ENCODE data around the gene AMBRA1. TPM values are rescaled to one million over a fixed set of nuclear protein-coding genes. Genes with fewer than 3 reads are reported as not detected.

The AMBRA1 gene
- total and polyA plus RNA-seq, 2 of the 8 experiments (the other 6 are each of a cell fraction or from before 2014, with no cell fraction given), result 14.2 to 37.4 TPM

DNA sequence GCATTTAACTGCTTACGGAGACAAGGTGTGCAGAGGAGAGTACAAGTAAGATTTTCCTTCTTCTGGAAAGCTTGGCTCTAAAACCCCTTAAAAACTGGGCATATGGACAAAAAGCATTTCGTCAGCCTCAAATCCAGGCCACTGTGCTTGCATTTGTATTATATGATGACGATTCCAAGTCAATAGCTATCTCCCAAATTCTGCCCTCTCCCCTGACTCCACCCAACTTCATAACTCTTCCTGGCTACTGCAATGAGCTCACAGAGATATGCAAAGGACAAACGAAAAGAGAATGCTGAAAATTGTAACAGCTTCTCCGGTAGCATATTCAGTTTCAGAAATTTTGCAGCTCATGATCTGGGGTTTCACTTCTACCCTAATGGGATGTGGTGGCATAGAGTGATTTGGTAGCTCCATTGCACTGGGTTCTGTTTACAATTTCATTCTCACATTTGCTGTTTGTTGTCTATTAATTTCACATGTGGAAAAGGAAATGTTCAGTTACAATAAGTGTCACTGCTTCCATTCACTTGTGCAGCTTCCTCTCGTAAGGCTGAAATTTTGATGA lies 156.6 kb downstream of the AMBRA1 start:
- Histone ChIP-seq H3K4me3 (ENCODE audit: extremely low read depth in 1 of 4, insufficient read depth in 2 of 4, low read depth in 3 of 4, low read length in 4 of 4) (no peak overlapping the region), H3K4me2 (ENCODE audit: insufficient read depth in 1 of 2, low read depth in 2 of 2, low read length in 2 of 2) (peak overlapping the region in 1 of 2 experiments; percentile 55; a peak in 1 of 4 replicates), H3K9me3 (ENCODE audit: insufficient read depth in 2 of 2, low read depth in 1 of 2, low read length in 1 of 2) (no peaks in the 10 kb centered on the region), H3K4ac (replicated peaks; ENCODE audit: insufficient read length, low read depth, low read length) (no peak overlapping the region), H3K9ac (replicated peaks in 1 of 4; ENCODE audit: extremely low read depth in 1 of 4, low read depth in 3 of 4, low read length in 3 of 4) (no peak overlapping the region), H3K27me3 (replicated peaks in 1 of 4; ENCODE audit: control insufficient read depth in 3 of 4, extremely low read depth in 1 of 4, insufficient read depth in 3 of 4, low read length in 3 of 4) (no peaks in the 10 kb centered on the region), H3K23me2 (ENCODE audit: low read depth, low read length) (no peaks in the 10 kb centered on the region), H3K56ac (replicated peaks; ENCODE audit: insufficient read length, low read depth, low read length) (no peak overlapping the region), H2BK120ac (replicated peaks; ENCODE audit: low read depth, low read length) (no peak overlapping the region), H2BK12ac (ENCODE audit: low read depth, low read length) (no peak overlapping the region), H4K20me1 (replicated peaks in 1 of 2; ENCODE audit: control insufficient read depth in 1 of 2, insufficient read depth in 2 of 2, low read length in 2 of 2) (peaks cover 4 to 5% of the 10 kb centered on the region in 2 experiments), H2BK15ac (ENCODE audit: low read length) (no peak overlapping the region), H2BK5ac (ENCODE audit: low read depth, low read length) (no peak overlapping the region), H3K36me3 (ENCODE audit: control insufficient read depth in 2 of 4, insufficient read depth in 4 of 4, low read length in 3 of 4) (peaks cover 0 to 21% (median 3%) of the 10 kb centered on the region in 4 experiments; a peak in 3 of 8 replicates), H3K4me1 (replicated peaks in 1 of 4; ENCODE audit: control insufficient read depth in 3 of 4, insufficient read depth in 4 of 4, low read length in 3 of 4) (peaks cover 7 to 15% (median 11%) of the 10 kb centered on the region in 4 experiments), H3K79me1 (ENCODE audit: low read depth, low read length) (no peaks in the 10 kb centered on the region; the same call in 1 of the 2 replicates), H4K5ac (ENCODE audit: insufficient read length, low read depth, low read length) (no peak overlapping the region), H4K91ac (replicated peaks; ENCODE audit: insufficient read length, low read length) (no peak overlapping the region), H3K79me2 (ENCODE audit: control insufficient read depth in 1 of 2, insufficient read depth in 2 of 2, low read length in 2 of 2) (no peaks in the 10 kb centered on the region), H2AK5ac (ENCODE audit: low read depth, low read length) (no peak overlapping the region), H3K23ac (ENCODE audit: insufficient read length) (no peak overlapping the region), H2BK20ac (ENCODE audit: low read length) (no peak overlapping the region), H3K18ac (ENCODE audit: extremely low read depth, low read length) (no peak overlapping the region), H2AFZ (ENCODE audit: low read length) (no peak overlapping the region), H4K8ac (ENCODE audit: extremely low read depth, insufficient read depth, low read length) (no peak overlapping the region), H3K27ac (ENCODE audit: low read depth, low read length) (no peak overlapping the region), H3K14ac (ENCODE audit: insufficient read length) (no peak overlapping the region)
- FAIRE-seq (no peak), DNase-seq (ENCODE audit: low read depth in 1 of 2, low spot score in 2 of 2) (no peak)
- POLR2A ChIA-PET (ENCODE audit: partially characterized antibody), result interaction anchor here (0.8 kb wide), 1 partner anchor 13 kb away, joined by 3 read pairs; no protein-coding TSS in a partner anchor
- CTCF ChIA-PET (ENCODE audit: partially characterized antibody), result interaction anchor here (0.7 to 2.1 kb wide), 10 partner anchors 9 to 92 kb away, joined by 3 to 12 read pairs (median 4); no protein-coding TSS in a partner anchor
- WGBS, 2 experiments (ENCODE audit: extremely low coverage in 1 of 2, insufficient coverage in 1 of 2, insufficient read length in 1 of 2, insufficient replicate concordance in 2 of 2, low coverage in 1 of 2, low lambda C conversion rate in 2 of 2, missing lambda C conversion rate in 1 of 2), result 86% methylated on average over 6 of the region's 6 CpGs; no CpG with 5 or more reads in 1 of the 2 experiments
- TF ChIP-seq TAF7 (optimal IDR thresholded peaks at IDR 0.05; ENCODE audit: borderline replicate concordance, low read depth, low read length) (no peak), BCL11A (IDR thresholded peaks at IDR 0.05; ENCODE audit: low read depth in 2 of 2, low read length in 2 of 2) (no peak), CTCF (IDR thresholded peaks at IDR 0.05; ENCODE audit: control extremely low read depth in 1 of 3, insufficient read depth in 1 of 3, low read depth in 1 of 3, low read length in 3 of 3) (no peak), RBBP5 (IDR thresholded peaks at IDR 0.05; ENCODE audit: borderline replicate concordance, low read depth, low read length) (no peak), RXRA (IDR thresholded peaks at IDR 0.05; ENCODE audit: insufficient read depth, low read depth, low read length) (no peak), TCF12 (IDR thresholded peaks at IDR 0.05; ENCODE audit: low read depth, low read length) (no peak), GTF2F1 (IDR thresholded peaks at IDR 0.05; ENCODE audit: borderline replicate concordance, low read depth, low read length) (no peak), SIN3A (conservative IDR thresholded peaks at IDR 0.05 in 1 of 2, IDR thresholded peaks at IDR 0.05 in 1 of 2; ENCODE audit: low read depth in 1 of 2, low read length in 2 of 2) (no peak), RNF2 (IDR thresholded peaks at IDR 0.05; ENCODE audit: borderline replicate concordance, low read depth, low read length, missing control alignments, poor library complexity, severe bottlenecking) (no peak)

All from H1 (cell line).